Transverse colon (tissue), 4 donors: ENCODE data around the gene EDNRA.

Experiments
- CTCF ChIP-seq, 5 experiments: fragments of 200-600 bp in 3 of 5; fragments of 450-650 bp in 2 of 5; sonication (generic) in 3 of 5; IDR thresholded peaks; 1 replicate in 2 of 5; 2 replicates in 3 of 5; pipeline ENCODE4 v1.5.1; 2016 to 2017; ENCODE audit warnings: antibody characterized with exemption in 5 of 5, inconsistent platforms in 3 of 5, mild to moderate bottlenecking in 2 of 5, moderate library complexity in 1 of 5
- POLR2AphosphoS5 ChIP-seq, 3 donors: sonication (generic); formaldehyde crosslinking; IDR thresholded peaks; one replicate each; pipeline ENCODE4 v1.6.1; 2016; ENCODE audit warnings: antibody characterized with exemption in 3 of 3

DNA sequence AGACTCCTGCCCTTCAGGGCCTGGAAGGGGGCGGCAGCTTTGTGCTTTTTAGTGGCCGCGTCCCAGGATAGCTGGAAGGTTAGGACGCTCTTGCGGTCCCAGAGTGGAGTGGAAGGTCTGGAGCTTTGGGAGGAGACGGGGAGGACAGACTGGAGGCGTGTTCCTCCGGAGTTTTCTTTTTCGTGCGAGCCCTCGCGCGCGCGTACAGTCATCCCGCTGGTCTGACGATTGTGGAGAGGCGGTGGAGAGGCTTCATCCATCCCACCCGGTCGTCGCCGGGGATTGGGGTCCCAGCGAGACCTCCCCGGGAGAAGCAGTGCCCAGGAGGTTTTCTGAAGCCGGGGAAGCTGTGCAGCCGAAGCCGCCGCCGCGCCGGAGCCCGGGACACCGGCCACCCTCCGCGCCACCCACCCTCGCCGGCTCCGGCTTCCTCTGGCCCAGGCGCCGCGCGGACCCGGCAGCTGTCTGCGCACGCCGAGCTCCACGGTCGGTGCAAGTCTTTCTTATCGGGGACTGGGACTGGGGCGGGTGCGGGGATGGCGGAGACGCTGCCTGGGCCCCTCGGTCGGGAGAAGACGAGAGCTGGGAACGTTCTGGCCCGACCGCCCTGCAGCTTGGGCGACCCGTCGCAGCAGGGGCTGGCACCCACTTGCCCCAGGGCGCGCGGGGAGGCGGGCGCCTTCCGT, at the start of gene EDNRA:
- no peak for TF ChIP-seq CTCF (IDR thresholded peaks at IDR 0.05)
- TF ChIP-seq POLR2AphosphoS5 (IDR thresholded peaks at IDR 0.05) = no peak
